Vagina (tissue), 2 donors: ENCODE data around the gene PPFIA2. TPM values are rescaled to one million over a fixed set of nuclear protein-coding genes. Genes with fewer than 3 reads are reported as not detected.
A peak's percentile ranks its signal among the peaks of the same experiment; 100 is the strongest.

Experiments
- DNase-seq, 2 donors: peaks; one replicate each; pipeline ENCODE4 v3.0.0-alpha.2; 2017; ENCODE audit errors: extremely low spot score in 2 of 2
- H3K27ac ChIP-seq: fragments of 200-600 bp; sonication (generic); one replicate; pipeline ENCODE4 v1.5.1; 2019
- H3K27me3 ChIP-seq: fragments of 200-600 bp; sonication (generic); one replicate; pipeline ENCODE4 v1.5.1; 2019
- H3K36me3 ChIP-seq, 2 donors: fragments of 200-600 bp; sonication (generic); one replicate each; pipeline ENCODE4 v1.5.1; 2017 to 2019
- H3K4me1 ChIP-seq: fragments of 200-600 bp; sonication (generic); one replicate; pipeline ENCODE4 v1.5.1; 2019
- H3K4me3 ChIP-seq, 2 donors: fragments of 200-600 bp; sonication (generic); 1 replicate in 1 of 2; 2 replicates in 1 of 2; pipeline ENCODE4 v1.5.1; 2016 to 2019
- H3K9me3 ChIP-seq: fragments of 200-600 bp; sonication (generic); one replicate; pipeline ENCODE4 v1.5.1; 2019
- CTCF ChIP-seq, 3 experiments: fragments of 450-650 bp in 2 of 3; fragments of 200-600 bp in 1 of 3; sonication (generic) in 1 of 3; IDR thresholded peaks; one replicate each; pipeline ENCODE4 v1.5.1; 2017 to 2019; ENCODE audit warnings: antibody characterized with exemption in 3 of 3, mild to moderate bottlenecking in 2 of 3, moderate library complexity in 2 of 3
- POLR2A ChIP-seq, 2 donors: fragments of 450-650 bp; IDR thresholded peaks; one replicate each; pipeline ENCODE4 v1.6.1; 2017; ENCODE audit warnings: antibody characterized with exemption in 2 of 2, mild to moderate bottlenecking in 2 of 2, moderate library complexity in 2 of 2
- POLR2AphosphoS5 ChIP-seq, 2 donors: sonication (generic); formaldehyde crosslinking; IDR thresholded peaks; one replicate each; pipeline ENCODE4 v1.9.0; 2017; ENCODE audit warnings: antibody characterized with exemption in 2 of 2, mild to moderate bottlenecking in 2 of 2, low read depth in 1 of 2; ENCODE audit not compliant: insufficient read depth in 1 of 2
- intact Hi-C: fragments of 100-400 bp; cut with DNase I; formaldehyde crosslinking; loops from one replicate; pipeline ENCODE4 v1.15.1; 2023
- total RNA-seq: library from RNA; depleted of rRNA; stranded (reverse); fragments of >200 nt; gene quantifications from one replicate; pipeline ENCODE4 v1.2.3, GENCODE V29; 2016

PPFIA2 gene
- 5.2 TPM for total RNA-seq

GRCh38 chr12:81759190-81760051 is at the start of gene PPFIA2:
TSS of gene PPFIA2 (minus strand) at chr12:81759350.
- no peaks in the 10 kb centered on the region for H3K9me3 ChIP-seq
- no peaks in the 10 kb centered on the region for H3K36me3 ChIP-seq
- H3K27ac ChIP-seq, result peak within 1 kb of the TSS; percentile 42
- H3K4me1 ChIP-seq, result no peaks in the 10 kb centered on the region
- TF ChIP-seq POLR2A (IDR thresholded peaks at IDR 0.05) (no peak), POLR2AphosphoS5 (IDR thresholded peaks at IDR 0.05; ENCODE audit: insufficient read depth in 1 of 2, low read depth in 1 of 2) (peak in 1 of 2 donors; percentile 53)
- no peak for DNase-seq
- intact Hi-C loops, result no loop called here
- peak within 1 kb of the TSS; percentile 53 to 61 for H3K4me3 ChIP-seq
- no peaks in the 10 kb centered on the region for H3K27me3 ChIP-seq

GRCh38 chr12:81800298-81801148 is 41.4 kb upstream of the PPFIA2 start:
- Histone ChIP-seq H3K27me3 (no peaks in the 10 kb centered on the region), H3K36me3 (no peaks in the 10 kb centered on the region), H3K4me3 (no peak overlapping the region), H3K4me1 (no peaks in the 10 kb centered on the region), H3K27ac (peak overlapping the region; percentile 53), H3K9me3 (no peaks in the 10 kb centered on the region)
- TF ChIP-seq CTCF (IDR thresholded peaks at IDR 0.05) (no peak), POLR2A (IDR thresholded peaks at IDR 0.05) (no peak), POLR2AphosphoS5 (IDR thresholded peaks at IDR 0.05; ENCODE audit: insufficient read depth in 1 of 2, low read depth in 1 of 2) (no peak)
- DNase-seq, result no peak
- intact Hi-C loops, result no loop called here

- Histone ChIP-seq H3K4me3 (no peak overlapping the region), H3K9me3 (no peaks in the 10 kb centered on the region), H3K4me1 (no peaks in the 10 kb centered on the region), H3K27me3 (no peaks in the 10 kb centered on the region), H3K36me3 (no peaks in the 10 kb centered on the region), H3K27ac (no peak overlapping the region)
- no peak for DNase-seq
- TF ChIP-seq POLR2A (IDR thresholded peaks at IDR 0.05) (no peak), CTCF (IDR thresholded peaks at IDR 0.05) (no peak), POLR2AphosphoS5 (IDR thresholded peaks at IDR 0.05; ENCODE audit: insufficient read depth in 1 of 2, low read depth in 1 of 2) (no peak)
- intact Hi-C loops, result no loop called here
Measured at GRCh38 chr12:81798294-81798693, 39.1 kb upstream of the PPFIA2 start.

- intact Hi-C loops, result no loop called here
- no peak for TF ChIP-seq POLR2AphosphoS5 (IDR thresholded peaks at IDR 0.05; ENCODE audit: insufficient read depth in 1 of 2, low read depth in 1 of 2)
- no peak for TF ChIP-seq CTCF (IDR thresholded peaks at IDR 0.05)
- TF ChIP-seq POLR2A (IDR thresholded peaks at IDR 0.05), result no peak
- no peaks in the 10 kb centered on the region for H3K36me3 ChIP-seq
- no peaks in the 10 kb centered on the region for H3K9me3 ChIP-seq
- DNase-seq, result no peak
- no peak overlapping the region for H3K27ac ChIP-seq
- no peak overlapping the region for H3K4me3 ChIP-seq
- no peaks in the 10 kb centered on the region for H3K27me3 ChIP-seq
- H3K4me1 ChIP-seq, result no peaks in the 10 kb centered on the region
Measured at GRCh38 chr12:81797100-81797499, 38.0 kb upstream of the PPFIA2 start.

GRCh38 chr12:81792666-81793065 is 33.5 kb upstream of the PPFIA2 start:
- H3K4me1 ChIP-seq, result no peaks in the 10 kb centered on the region
- no peak overlapping the region for H3K27ac ChIP-seq
- no peak overlapping the region for H3K4me3 ChIP-seq
- no peaks in the 10 kb centered on the region for H3K36me3 ChIP-seq
- no peaks in the 10 kb centered on the region for H3K27me3 ChIP-seq
- no peaks in the 10 kb centered on the region for H3K9me3 ChIP-seq
- no peak for DNase-seq
- TF ChIP-seq POLR2AphosphoS5 (IDR thresholded peaks at IDR 0.05; ENCODE audit: insufficient read depth in 1 of 2, low read depth in 1 of 2) (no peak), CTCF (IDR thresholded peaks at IDR 0.05) (no peak), POLR2A (IDR thresholded peaks at IDR 0.05) (no peak)
- intact Hi-C loops, result no loop called here
